HG03060 (cell line): Measurements from ENCODE around the gene PRF1.
"Not testable (repeated sequence)": the region's sequence is repeated elsewhere in the genome, so short reads cannot be mapped to it uniquely, and the experiment has no call there.

Source experiments
- ATAC-seq: cut with Tn5 transposase; IDR thresholded peaks from one replicate; pipeline ENCODE4 v1.9.1; 2021; ENCODE audit warnings: low read depth, moderate number of reproducible peaks; ENCODE audit not compliant: unreplicated experiment

The PRF1 gene

GRCh38 chr10:70602665-70603448 lies at the start of gene PRF1:
Gene PRF1 (minus strand): TSS chr10:70602741. CDS start chr10:70600902, 1,839 bp downstream.
- no peak for ATAC-seq

- no peak for ATAC-seq
Observed at GRCh38 chr10:70651661-70652060, 49.1 kb upstream of the PRF1 start.

GRCh38 chr10:70650718-70651117 lies 48.2 kb upstream of the PRF1 start:
- ATAC-seq = no peak

- no peak for ATAC-seq
Observed at GRCh38 chr10:70650104-70650503, 47.6 kb upstream of the PRF1 start.

- no peak for ATAC-seq
Observed at GRCh38 chr10:70649526-70649925, 47.0 kb upstream of the PRF1 start.

GRCh38 chr10:70648427-70648826 lies 45.9 kb upstream of the PRF1 start:
- no peak for ATAC-seq

GRCh38 chr10:70647086-70647485 lies 44.5 kb upstream of the PRF1 start:
- no peak for ATAC-seq

- ATAC-seq = not testable (repeated sequence)
Observed at GRCh38 chr10:70644959-70645358, 42.4 kb upstream of the PRF1 start.

GRCh38 chr10:70643272-70643671 lies 40.7 kb upstream of the PRF1 start:
- ATAC-seq = not testable (repeated sequence)

GRCh38 chr10:70639640-70640383 lies 37.3 kb upstream of the PRF1 start:
- not testable (repeated sequence) for ATAC-seq

- not testable (repeated sequence) for ATAC-seq
Observed at GRCh38 chr10:70634515-70634914, 32.0 kb upstream of the PRF1 start.

- ATAC-seq = no peak
Observed at GRCh38 chr10:70634011-70634410, 31.5 kb upstream of the PRF1 start.

GRCh38 chr10:70631735-70632134 lies 29.2 kb upstream of the PRF1 start:
- ATAC-seq = not testable (repeated sequence)

GRCh38 chr10:70629338-70629737 lies 26.8 kb upstream of the PRF1 start:
- ATAC-seq = no peak

GRCh38 chr10:70626056-70626455 lies 23.5 kb upstream of the PRF1 start:
- ATAC-seq = no peak

- no peak for ATAC-seq
Observed at GRCh38 chr10:70622981-70623844, 20.7 kb upstream of the PRF1 start.

GRCh38 chr10:70622541-70622940 lies 20.0 kb upstream of the PRF1 start:
- no peak for ATAC-seq

- ATAC-seq = no peak
Observed at GRCh38 chr10:70621503-70622078, 19.1 kb upstream of the PRF1 start.

GRCh38 chr10:70620020-70620289 lies 17.4 kb upstream of the PRF1 start:
- ATAC-seq = no peak

GRCh38 chr10:70619271-70620019 lies 16.9 kb upstream of the PRF1 start:
- ATAC-seq = no peak
